HG02642 (cell line): Measurements from ENCODE around the gene RBBP9.
A peak's percentile ranks its signal among the peaks of the same experiment; 100 is the strongest.
"Not testable (repeated sequence)": the region's sequence is repeated elsewhere in the genome, so short reads cannot be mapped to it uniquely, and the experiment has no call there.

Experiments
- ATAC-seq: cut with Tn5 transposase; IDR thresholded peaks from one replicate; pipeline ENCODE4 v1.9.1; 2021; ENCODE audit warnings: mild to moderate bottlenecking; ENCODE audit not compliant: unreplicated experiment, poor library complexity

RBBP9 gene

DNA sequence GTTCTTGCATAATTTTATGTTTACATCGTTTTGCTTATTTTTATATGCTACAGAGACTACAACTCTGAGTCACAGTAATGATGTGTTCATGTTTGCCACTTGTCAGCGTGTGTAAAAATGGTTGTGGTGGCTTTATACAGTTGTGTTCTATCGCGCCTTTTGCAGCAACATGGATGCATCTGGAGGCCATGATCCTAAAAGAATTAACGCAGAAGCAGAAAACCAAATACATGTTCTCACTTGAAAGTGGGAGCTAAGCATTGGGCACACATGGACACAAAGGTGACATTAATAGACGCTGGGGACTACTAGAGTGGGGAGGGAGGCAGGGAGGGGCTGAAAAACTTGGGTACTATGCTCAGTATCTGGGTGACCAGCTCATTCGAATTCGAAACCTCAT is 9.7 kb upstream of the RBBP9 start:
- no peak for ATAC-seq

- ATAC-seq, result no peak
Observed at GRCh38 chr20:18504479-18505060, 7.5 kb upstream of the RBBP9 start.

DNA sequence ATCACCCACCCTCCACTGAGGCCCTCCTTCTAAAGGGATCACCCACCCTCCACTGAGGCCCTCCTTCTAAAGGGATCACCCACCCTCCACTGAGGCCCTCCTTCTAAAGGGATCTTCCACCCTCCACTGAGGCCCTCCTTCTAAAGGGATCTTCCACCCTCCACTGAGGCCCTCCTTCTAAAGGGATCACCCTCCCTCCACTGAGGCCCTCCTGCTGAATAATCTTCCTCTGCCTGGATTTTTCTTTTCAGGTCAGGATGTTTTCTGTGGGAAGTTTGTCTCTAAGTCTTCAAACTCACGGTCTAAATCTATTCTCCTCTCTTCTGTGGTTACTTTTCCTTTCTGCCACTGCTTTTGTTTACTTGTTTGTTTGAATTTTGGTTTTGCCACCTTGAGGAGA is 4.6 kb upstream of the RBBP9 start:
- ATAC-seq, result not testable (repeated sequence)

- no peak for ATAC-seq
Observed at GRCh38 chr20:18497603-18498002, 578 bp upstream of the RBBP9 start.

DNA sequence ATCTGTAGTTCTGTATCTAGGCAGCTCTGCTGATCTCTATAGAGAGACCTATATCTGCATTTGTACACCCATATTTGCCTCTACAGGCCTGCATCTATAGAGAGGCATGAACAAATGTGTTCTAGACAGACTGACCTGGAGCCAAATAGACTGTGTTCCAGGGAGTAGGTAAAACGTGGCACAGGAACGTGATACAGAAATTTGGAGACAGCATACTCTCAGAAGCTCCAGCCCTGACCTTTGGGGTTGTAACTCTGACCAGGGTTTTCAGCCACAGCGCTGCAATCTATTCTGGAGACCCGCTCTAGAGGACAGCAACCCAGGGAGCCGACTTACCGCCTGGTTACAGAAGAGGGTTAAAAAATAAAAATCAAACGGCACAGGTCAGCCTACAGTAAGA is 983 bp downstream of the RBBP9 start:
- ATAC-seq, result no peak

DNA sequence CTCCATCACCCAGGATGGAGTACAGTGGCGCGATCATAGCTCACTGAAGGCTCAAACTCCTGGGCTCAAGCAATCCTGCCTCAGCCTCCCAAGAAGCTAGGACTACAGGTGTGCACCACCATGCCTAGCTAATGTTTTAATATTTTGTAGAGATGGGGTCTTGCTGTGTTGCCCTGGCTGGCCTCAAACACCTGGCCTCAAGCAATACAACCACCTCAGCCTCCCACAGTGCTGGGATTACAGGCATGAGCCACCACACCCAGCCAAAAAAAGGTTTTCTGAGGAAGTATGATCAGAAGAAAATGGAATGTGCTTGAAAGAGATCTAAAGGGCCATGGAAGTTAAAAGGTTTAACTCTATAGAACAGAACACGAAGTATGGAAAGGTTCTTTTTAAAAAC is 8.7 kb downstream of the RBBP9 start:
- ATAC-seq, result no peak

GRCh38 chr20:18481596-18481995 is 15.4 kb downstream of the RBBP9 start:
- no peak for ATAC-seq

- ATAC-seq, result no peak
Observed at GRCh38 chr20:18477821-18478220, 19.2 kb downstream of the RBBP9 start.

DNA sequence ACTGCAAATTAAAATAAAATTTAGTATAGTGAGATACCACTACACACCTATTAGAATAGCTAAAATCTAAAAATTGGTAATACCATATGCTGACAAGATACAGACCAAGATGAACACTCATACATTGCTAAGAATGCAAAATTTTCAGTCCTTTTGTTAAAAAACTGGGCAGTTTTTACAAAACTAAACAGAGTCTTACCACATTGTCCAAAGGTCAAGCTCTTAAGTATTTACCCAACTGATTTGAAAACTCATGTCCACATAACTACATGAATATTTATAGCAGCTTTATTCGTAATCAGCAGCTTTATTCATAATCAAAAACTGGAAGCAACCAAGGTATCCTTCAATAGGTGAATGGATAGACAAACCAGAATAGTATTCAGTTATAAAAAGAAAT is 19.8 kb downstream of the RBBP9 start:
- ATAC-seq, result no peak

- peak; percentile 98 for ATAC-seq
Observed at GRCh38 chr20:18466894-18467730, 29.9 kb downstream of the RBBP9 start, which contains the start of the genes DZANK1 and POLR3F. Gene DZANK1, minus strand, starts transcription at chr20:18467030. Its CDS starts 1,672 bp downstream, at chr20:18465358. Gene POLR3F, plus strand, starts transcription at chr20:18467390. Its CDS starts 117 bp downstream, at chr20:18467507.

DNA sequence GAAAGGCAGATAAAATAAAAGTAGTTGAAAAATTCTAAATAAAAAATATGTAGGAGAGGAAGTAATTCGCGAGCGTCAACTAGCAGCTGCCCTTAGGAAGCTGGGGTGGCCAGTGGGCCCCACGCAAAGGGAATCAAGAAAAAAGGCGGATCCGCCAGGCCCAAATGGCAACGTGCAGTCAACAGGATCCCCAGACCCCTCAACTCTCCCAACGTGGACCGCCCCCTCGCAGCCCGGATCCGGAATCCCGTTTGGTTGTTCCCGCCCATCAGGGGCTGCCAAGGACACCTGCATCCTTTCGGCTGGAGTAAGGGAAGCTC is 30.5 kb downstream of the RBBP9 start:
- ATAC-seq, result peak; percentile 31

- ATAC-seq, result no peak
Observed at GRCh38 chr20:18465536-18466200, 31.4 kb downstream of the RBBP9 start.

DNA sequence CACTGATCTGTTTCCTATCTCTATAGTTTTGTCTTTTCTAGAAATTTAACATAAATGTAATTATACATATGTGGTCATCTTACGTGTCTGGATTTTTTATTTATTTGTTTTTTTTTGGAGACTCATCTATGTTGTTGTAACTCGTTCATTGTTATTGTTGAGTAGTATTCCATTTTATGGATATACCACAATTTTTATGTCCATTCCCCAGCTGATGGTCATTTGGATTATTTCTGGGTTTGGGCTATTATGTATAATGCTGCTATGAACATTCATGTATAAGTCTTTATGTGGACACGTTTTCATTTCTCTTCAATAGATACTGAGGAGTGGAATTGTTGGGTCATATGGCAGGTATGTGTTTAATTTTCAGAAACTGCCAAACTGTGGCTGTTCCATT is 40.4 kb downstream of the RBBP9 start:
- ATAC-seq, result no peak

DNA sequence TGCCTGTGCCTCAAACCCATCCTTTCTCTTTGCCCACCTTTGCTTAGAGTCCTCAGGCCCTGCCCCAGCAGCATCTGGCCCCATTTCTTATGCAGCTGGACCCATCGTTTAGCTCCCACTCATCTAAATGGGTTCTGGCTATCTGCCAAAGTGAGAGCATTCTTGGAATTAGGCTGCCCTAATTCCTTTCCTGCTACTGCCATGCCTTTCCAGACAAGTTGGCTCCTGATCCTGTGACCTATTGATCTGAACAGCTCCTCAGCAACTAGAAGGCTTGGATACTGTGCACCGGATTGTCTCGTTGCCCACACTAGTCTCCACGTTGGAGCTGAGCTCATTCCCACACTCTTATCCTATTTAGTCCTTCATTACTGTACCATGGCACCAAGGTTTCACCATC is 53.1 kb downstream of the RBBP9 start:
- ATAC-seq, result no peak

GRCh38 chr20:18440403-18440802 is 56.6 kb downstream of the RBBP9 start:
- no peak for ATAC-seq

DNA sequence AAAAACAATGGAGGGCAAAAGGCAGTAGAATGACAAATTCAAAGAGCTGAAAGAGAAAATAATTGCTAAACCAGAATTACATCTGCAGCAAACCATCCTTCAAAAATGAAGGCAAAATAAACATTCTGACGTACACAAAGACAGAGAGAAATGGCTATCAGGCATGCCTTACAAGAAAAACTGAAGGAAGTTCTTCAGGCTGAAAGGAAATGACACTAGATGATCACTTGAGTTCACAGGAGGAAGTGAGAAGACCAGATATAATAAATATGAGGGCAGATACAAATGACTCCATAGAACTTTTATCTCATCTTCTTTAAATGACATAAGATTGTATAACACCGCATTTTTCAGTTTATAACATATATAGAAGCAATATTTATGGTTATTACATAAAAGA is 60.2 kb downstream of the RBBP9 start:
- no peak for ATAC-seq
